ENCODE measurements around the gene CRACR2B.

Gene CRACR2B

GRCh38 chr11:788953-789940 is 38.5 kb upstream of the CRACR2B start:
- Histone ChIP-seq H3K9me3 (ENCODE audit: control insufficient read depth, low read length) (no peaks in the 10 kb centered on the region), H3K4me3 (ENCODE audit: insufficient read depth, low read depth, low read length, poor library complexity, severe bottlenecking) (no peak overlapping the region), H3K4me1 (ENCODE audit: control insufficient read depth, insufficient read depth, low read length, poor library complexity, severe bottlenecking) (peaks cover 7% of the 10 kb centered on the region), H3K36me3 (ENCODE audit: control insufficient read depth, insufficient read depth, low read length) (peaks cover 27% of the 10 kb centered on the region), H3K27me3 (replicated peaks; ENCODE audit: control insufficient read depth, insufficient read depth, low read length, poor library complexity, severe bottlenecking) (no peaks in the 10 kb centered on the region), H3K27ac (ENCODE audit: insufficient read depth, low read length, poor library complexity, severe bottlenecking) (no peak overlapping the region)
- DNase-seq = no peak

- H3K4me1 ChIP-seq (ENCODE audit: control insufficient read depth, insufficient read depth, low read length, poor library complexity, severe bottlenecking) = peaks cover 11% of the 10 kb centered on the region
- H3K9me3 ChIP-seq (ENCODE audit: control insufficient read depth, low read length) = no peaks in the 10 kb centered on the region
- no peak within 1 kb of the TSS for H3K4me3 ChIP-seq (ENCODE audit: insufficient read depth, low read depth, low read length, poor library complexity, severe bottlenecking)
- H3K27me3 ChIP-seq (replicated peaks; ENCODE audit: control insufficient read depth, insufficient read depth, low read length, poor library complexity, severe bottlenecking) = no peaks in the 10 kb centered on the region
- DNase-seq = no peak
- no peak within 1 kb of the TSS for H3K27ac ChIP-seq (ENCODE audit: insufficient read depth, low read length, poor library complexity, severe bottlenecking)
- H3K36me3 ChIP-seq (ENCODE audit: control insufficient read depth, insufficient read depth, low read length) = peaks cover 27% of the 10 kb centered on the region
Measured at GRCh38 chr11:789943-790342, 37.8 kb upstream of the CRACR2B start, which contains the start of gene CEND1. TSS of gene CEND1 (minus strand) at chr11:790090. CDS start at chr11:788576, 1,514 bp downstream.

GRCh38 chr11:790721-791564 is 36.8 kb upstream of the CRACR2B start:
- Histone ChIP-seq H3K4me3 (ENCODE audit: insufficient read depth, low read depth, low read length, poor library complexity, severe bottlenecking) (no peak overlapping the region), H3K27ac (ENCODE audit: insufficient read depth, low read length, poor library complexity, severe bottlenecking) (no peak overlapping the region), H3K27me3 (replicated peaks; ENCODE audit: control insufficient read depth, insufficient read depth, low read length, poor library complexity, severe bottlenecking) (no peaks in the 10 kb centered on the region), H3K36me3 (ENCODE audit: control insufficient read depth, insufficient read depth, low read length) (peaks cover 27% of the 10 kb centered on the region), H3K9me3 (ENCODE audit: control insufficient read depth, low read length) (no peaks in the 10 kb centered on the region), H3K4me1 (ENCODE audit: control insufficient read depth, insufficient read depth, low read length, poor library complexity, severe bottlenecking) (peaks cover 21% of the 10 kb centered on the region)
- no peak for DNase-seq

GRCh38 chr11:791658-792534 is 35.8 kb upstream of the CRACR2B start:
- Histone ChIP-seq H3K27ac (ENCODE audit: insufficient read depth, low read length, poor library complexity, severe bottlenecking) (no peak overlapping the region), H3K4me1 (ENCODE audit: control insufficient read depth, insufficient read depth, low read length, poor library complexity, severe bottlenecking) (peaks cover 28% of the 10 kb centered on the region), H3K4me3 (ENCODE audit: insufficient read depth, low read depth, low read length, poor library complexity, severe bottlenecking) (no peak overlapping the region), H3K36me3 (ENCODE audit: control insufficient read depth, insufficient read depth, low read length) (peaks cover 27% of the 10 kb centered on the region), H3K9me3 (ENCODE audit: control insufficient read depth, low read length) (no peaks in the 10 kb centered on the region), H3K27me3 (replicated peaks; ENCODE audit: control insufficient read depth, insufficient read depth, low read length, poor library complexity, severe bottlenecking) (no peaks in the 10 kb centered on the region)
- no peak for DNase-seq

- H3K4me1 ChIP-seq (ENCODE audit: control insufficient read depth, insufficient read depth, low read length, poor library complexity, severe bottlenecking) = peaks cover 34% of the 10 kb centered on the region
- no peaks in the 10 kb centered on the region for H3K9me3 ChIP-seq (ENCODE audit: control insufficient read depth, low read length)
- DNase-seq = no peak
- no peak overlapping the region for H3K27ac ChIP-seq (ENCODE audit: insufficient read depth, low read length, poor library complexity, severe bottlenecking)
- H3K27me3 ChIP-seq (replicated peaks; ENCODE audit: control insufficient read depth, insufficient read depth, low read length, poor library complexity, severe bottlenecking) = no peaks in the 10 kb centered on the region
- peaks cover 27% of the 10 kb centered on the region for H3K36me3 ChIP-seq (ENCODE audit: control insufficient read depth, insufficient read depth, low read length)
- H3K4me3 ChIP-seq (ENCODE audit: insufficient read depth, low read depth, low read length, poor library complexity, severe bottlenecking) = no peak overlapping the region
Measured at GRCh38 chr11:792535-792821, 35.2 kb upstream of the CRACR2B start.

GRCh38 chr11:792873-793272 is 34.8 kb upstream of the CRACR2B start:
- no peaks in the 10 kb centered on the region for H3K27me3 ChIP-seq (replicated peaks; ENCODE audit: control insufficient read depth, insufficient read depth, low read length, poor library complexity, severe bottlenecking)
- H3K9me3 ChIP-seq (ENCODE audit: control insufficient read depth, low read length) = no peaks in the 10 kb centered on the region
- no peak overlapping the region for H3K4me3 ChIP-seq (ENCODE audit: insufficient read depth, low read depth, low read length, poor library complexity, severe bottlenecking)
- H3K4me1 ChIP-seq (ENCODE audit: control insufficient read depth, insufficient read depth, low read length, poor library complexity, severe bottlenecking) = peaks cover 35% of the 10 kb centered on the region
- no peak overlapping the region for H3K27ac ChIP-seq (ENCODE audit: insufficient read depth, low read length, poor library complexity, severe bottlenecking)
- no peak for DNase-seq
- peaks cover 27% of the 10 kb centered on the region for H3K36me3 ChIP-seq (ENCODE audit: control insufficient read depth, insufficient read depth, low read length)

GRCh38 chr11:793556-793955 is 34.2 kb upstream of the CRACR2B start:
- Histone ChIP-seq H3K4me3 (ENCODE audit: insufficient read depth, low read depth, low read length, poor library complexity, severe bottlenecking) (no peak overlapping the region), H3K27ac (ENCODE audit: insufficient read depth, low read length, poor library complexity, severe bottlenecking) (no peak overlapping the region), H3K4me1 (ENCODE audit: control insufficient read depth, insufficient read depth, low read length, poor library complexity, severe bottlenecking) (peaks cover 31% of the 10 kb centered on the region), H3K27me3 (replicated peaks; ENCODE audit: control insufficient read depth, insufficient read depth, low read length, poor library complexity, severe bottlenecking) (no peaks in the 10 kb centered on the region), H3K36me3 (ENCODE audit: control insufficient read depth, insufficient read depth, low read length) (peaks cover 27% of the 10 kb centered on the region), H3K9me3 (ENCODE audit: control insufficient read depth, low read length) (no peaks in the 10 kb centered on the region)
- no peak for DNase-seq

GRCh38 chr11:794013-794765 is 33.5 kb upstream of the CRACR2B start:
- no peak for DNase-seq
- H3K4me1 ChIP-seq (ENCODE audit: control insufficient read depth, insufficient read depth, low read length, poor library complexity, severe bottlenecking) = peaks cover 31% of the 10 kb centered on the region

More at GRCh38 chr11:794013-794765, 33.5 kb upstream of the CRACR2B start:
- Histone ChIP-seq H3K9me3 (ENCODE audit: control insufficient read depth, low read length) (no peaks in the 10 kb centered on the region), H3K36me3 (ENCODE audit: control insufficient read depth, insufficient read depth, low read length) (peaks cover 27% of the 10 kb centered on the region), H3K27ac (ENCODE audit: insufficient read depth, low read length, poor library complexity, severe bottlenecking) (no peak overlapping the region), H3K27me3 (replicated peaks; ENCODE audit: control insufficient read depth, insufficient read depth, low read length, poor library complexity, severe bottlenecking) (no peaks in the 10 kb centered on the region), H3K4me3 (ENCODE audit: insufficient read depth, low read depth, low read length, poor library complexity, severe bottlenecking) (no peak overlapping the region)
